ENCODE results near the gene NCOA6.

Gene NCOA6

DNA sequence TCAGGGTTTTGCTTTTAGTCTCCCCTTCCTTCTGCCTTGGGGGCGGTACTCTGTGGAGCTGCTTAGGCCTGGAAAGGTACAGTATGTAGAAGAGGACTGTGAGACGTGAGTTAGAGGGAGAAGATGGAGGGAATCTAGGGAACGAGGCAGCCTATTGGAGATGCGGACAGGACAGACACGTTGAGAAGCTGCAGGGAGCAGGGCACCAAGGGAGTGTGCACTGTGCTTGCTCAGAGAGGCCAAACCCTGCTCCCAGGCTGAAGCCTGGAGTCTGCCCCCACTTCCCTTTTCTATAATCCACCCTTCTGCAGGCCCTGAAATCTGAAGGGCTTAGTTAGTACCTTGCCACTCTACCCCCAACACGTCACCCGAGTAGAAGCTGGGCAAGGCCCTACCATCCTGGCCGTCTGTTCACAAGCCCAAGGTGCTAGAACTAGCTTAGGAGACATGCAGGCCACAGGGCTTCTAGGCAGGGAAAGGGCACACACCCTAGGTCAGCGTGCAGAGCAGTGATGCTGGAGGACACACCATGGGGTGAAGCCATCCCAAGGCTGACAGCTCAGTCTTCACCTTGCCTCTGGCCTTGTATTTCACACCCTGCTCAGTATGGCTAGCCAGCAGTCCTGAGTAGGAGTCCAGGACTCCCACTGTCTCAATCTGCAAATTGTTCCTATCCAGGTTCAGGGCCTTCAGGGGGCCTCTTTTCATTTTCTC is 114.4 kb downstream of the NCOA6 start:
- H3K27ac ChIP-seq (ENCODE audit: low read depth, low read length, severe bottlenecking): no peak overlapping the region
- peaks cover 33% of the 10 kb centered on the region for H3K4me1 ChIP-seq (ENCODE audit: control insufficient read depth, insufficient read depth, low read length, poor library complexity, severe bottlenecking)
- 88 to 90% methylated on average over 8 to 9 of the region's 9 CpGs for WGBS, 2 experiments (ENCODE audit: insufficient coverage in 2 of 2)
- no peak overlapping the region for H3K4me3 ChIP-seq (ENCODE audit: extremely low read depth, insufficient read depth, low read length, poor library complexity, severe bottlenecking)
- peaks cover 44% of the 10 kb centered on the region for H3K36me3 ChIP-seq (ENCODE audit: control insufficient read depth, insufficient read depth, low read length)
- no peaks in the 10 kb centered on the region for H3K9me3 ChIP-seq (ENCODE audit: control insufficient read depth, low read length)

DNA sequence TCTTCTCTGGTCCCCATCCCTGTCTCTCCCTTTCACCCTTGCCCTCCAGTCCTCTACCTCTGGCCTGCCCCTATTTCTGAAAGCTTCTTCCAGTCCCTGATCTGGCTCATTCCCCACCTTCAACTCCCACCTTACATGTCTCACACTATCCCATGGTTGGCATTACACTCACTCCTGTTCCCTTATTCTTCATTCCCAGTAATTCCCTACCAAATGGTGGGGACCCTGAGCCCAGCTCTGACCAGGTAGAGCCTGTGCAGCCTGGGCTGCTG is 114.9 kb downstream of the NCOA6 start:
- Histone ChIP-seq H3K9me3 (ENCODE audit: control insufficient read depth, low read length) (no peaks in the 10 kb centered on the region), H3K4me3 (ENCODE audit: extremely low read depth, insufficient read depth, low read length, poor library complexity, severe bottlenecking) (peak overlapping the region; percentile 53), H3K27ac (ENCODE audit: low read depth, low read length, severe bottlenecking) (no peak overlapping the region)

DNA sequence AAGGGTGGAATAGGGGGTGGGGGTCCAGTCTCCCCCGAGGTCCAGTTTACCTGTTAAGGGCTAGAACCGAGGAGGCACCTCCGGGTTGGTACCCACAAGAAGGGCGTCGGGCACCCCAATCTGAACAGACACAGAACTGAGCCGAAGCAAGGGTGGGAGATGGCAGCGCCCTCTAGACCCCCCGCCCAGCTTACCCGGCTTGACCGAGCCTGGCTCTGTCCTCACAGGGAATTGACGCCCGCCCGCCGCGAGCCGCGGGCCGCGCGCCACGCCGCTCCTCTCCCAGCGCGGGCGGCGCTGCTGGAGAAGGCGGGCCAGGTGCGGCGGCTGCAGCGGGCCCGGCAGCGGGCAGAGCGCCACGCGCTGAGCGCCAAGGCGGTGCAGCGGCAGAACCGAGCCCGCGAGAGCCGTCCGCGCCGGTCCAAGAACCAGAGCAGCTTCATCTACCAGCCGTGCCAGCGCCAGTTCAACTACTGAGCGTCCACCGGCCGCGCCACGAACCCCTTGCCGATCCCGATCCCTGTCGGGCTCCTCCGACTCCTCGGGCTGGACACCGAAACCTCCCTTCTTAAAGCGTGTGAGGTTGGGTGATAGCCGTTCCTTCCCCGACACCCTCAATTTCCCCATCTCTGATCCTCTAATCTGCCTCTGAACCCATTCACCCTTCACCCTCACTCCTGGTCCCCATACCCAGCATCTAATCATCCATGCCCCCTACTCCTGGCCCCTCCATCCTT is 115.5 kb downstream of the NCOA6 start:
- peaks cover 38% of the 10 kb centered on the region for H3K36me3 ChIP-seq (ENCODE audit: control insufficient read depth, insufficient read depth, low read length)
- no peaks in the 10 kb centered on the region for H3K9me3 ChIP-seq (ENCODE audit: control insufficient read depth, low read length)
- 5 to 6% methylated on average over 35 to 57 of the region's 61 CpGs for WGBS, 2 experiments (ENCODE audit: insufficient coverage in 2 of 2)
- H3K27ac ChIP-seq (ENCODE audit: low read depth, low read length, severe bottlenecking): peak overlapping the region; percentile 79
- H3K4me3 ChIP-seq (ENCODE audit: extremely low read depth, insufficient read depth, low read length, poor library complexity, severe bottlenecking): peak overlapping the region; percentile 53
- H3K4me1 ChIP-seq (ENCODE audit: control insufficient read depth, insufficient read depth, low read length, poor library complexity, severe bottlenecking): peaks cover 44% of the 10 kb centered on the region

More for the DNA sequence above, 114.9 kb downstream of the NCOA6 start:
- peaks cover 39% of the 10 kb centered on the region for H3K4me1 ChIP-seq (ENCODE audit: control insufficient read depth, insufficient read depth, low read length, poor library complexity, severe bottlenecking)
- H3K36me3 ChIP-seq (ENCODE audit: control insufficient read depth, insufficient read depth, low read length): peaks cover 43% of the 10 kb centered on the region

DNA sequence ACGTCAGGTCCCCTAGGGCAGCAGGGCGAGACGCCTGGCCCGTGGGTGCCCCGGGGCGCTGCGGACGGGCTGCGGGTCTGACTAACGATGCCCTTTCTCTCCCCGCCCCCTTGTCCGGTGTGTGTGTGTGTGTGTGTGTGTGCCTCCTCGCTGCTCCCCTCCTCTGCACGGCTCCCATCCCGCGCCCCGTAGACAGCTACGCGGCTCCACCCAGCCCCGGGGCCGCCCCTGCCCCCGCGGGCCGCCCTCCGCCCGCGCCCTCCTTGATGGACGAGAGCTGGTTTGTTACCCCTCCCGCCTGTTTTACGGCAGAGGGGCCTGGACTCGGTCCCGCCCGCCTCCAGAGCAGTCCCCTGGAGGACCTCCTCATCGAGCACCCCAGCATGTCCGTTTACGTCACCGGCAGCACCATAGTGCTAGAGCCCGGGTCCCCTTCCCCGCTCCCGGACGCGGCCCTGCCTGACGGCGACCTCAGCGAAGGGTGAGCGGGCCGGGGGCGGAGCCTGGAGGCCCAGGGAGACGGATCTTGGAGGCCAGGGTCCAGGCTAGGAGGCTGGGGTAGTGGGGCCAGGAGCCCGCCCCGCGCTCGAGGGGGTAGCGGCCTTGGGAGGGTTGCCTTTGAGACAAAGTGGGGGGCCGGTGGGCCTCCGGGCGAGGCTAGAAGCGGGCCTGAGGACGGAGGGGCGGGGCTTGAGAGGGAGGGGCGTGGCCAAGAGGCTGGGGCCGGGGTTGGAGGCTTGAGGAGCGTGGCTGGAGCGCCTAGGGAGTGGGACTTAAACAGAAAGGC is 116.2 kb downstream of the NCOA6 start:
- Histone ChIP-seq H3K36me3 (ENCODE audit: control insufficient read depth, insufficient read depth, low read length) (peaks cover 32% of the 10 kb centered on the region), H3K9me3 (ENCODE audit: control insufficient read depth, low read length) (no peaks in the 10 kb centered on the region), H3K27ac (ENCODE audit: low read depth, low read length, severe bottlenecking) (peak overlapping the region; percentile 79), H3K4me1 (ENCODE audit: control insufficient read depth, insufficient read depth, low read length, poor library complexity, severe bottlenecking) (peaks cover 44% of the 10 kb centered on the region), H3K4me3 (ENCODE audit: extremely low read depth, insufficient read depth, low read length, poor library complexity, severe bottlenecking) (peak overlapping the region; percentile 53)
- 2 to 8% methylated on average over 44 to 49 of the region's 64 CpGs for WGBS, 2 experiments (ENCODE audit: insufficient coverage in 2 of 2)

DNA sequence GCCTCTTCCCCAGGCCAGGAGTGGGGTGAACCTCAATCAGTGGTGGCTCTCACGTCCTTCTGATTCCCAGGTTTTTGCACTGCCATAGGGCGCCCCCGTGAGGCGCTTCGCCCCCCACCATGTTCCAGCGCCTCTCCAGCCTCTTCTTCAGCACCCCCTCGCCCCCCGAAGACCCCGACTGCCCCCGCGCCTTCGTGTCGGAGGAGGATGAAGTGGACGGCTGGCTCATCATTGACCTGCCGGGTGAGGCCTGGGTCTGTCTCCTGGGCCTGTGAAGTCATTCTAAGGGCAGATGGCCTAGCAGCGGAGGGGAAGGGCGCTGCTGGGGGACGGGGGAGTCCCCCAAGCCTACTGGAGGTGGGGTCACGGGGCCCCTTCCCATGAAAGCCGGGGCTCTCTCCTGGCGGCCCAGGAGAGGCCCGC is 116.8 kb downstream of the NCOA6 start:
- Histone ChIP-seq H3K9me3 (ENCODE audit: control insufficient read depth, low read length) (no peaks in the 10 kb centered on the region), H3K4me3 (ENCODE audit: extremely low read depth, insufficient read depth, low read length, poor library complexity, severe bottlenecking) (peak overlapping the region; percentile 53), H3K27ac (ENCODE audit: low read depth, low read length, severe bottlenecking) (peak overlapping the region; percentile 79), H3K4me1 (ENCODE audit: control insufficient read depth, insufficient read depth, low read length, poor library complexity, severe bottlenecking) (peaks cover 38% of the 10 kb centered on the region), H3K36me3 (ENCODE audit: control insufficient read depth, insufficient read depth, low read length) (peaks cover 30% of the 10 kb centered on the region)
- 15% methylated on average over 7 to 11 of the region's 22 CpGs for WGBS, 2 experiments (ENCODE audit: insufficient coverage in 2 of 2)

DNA sequence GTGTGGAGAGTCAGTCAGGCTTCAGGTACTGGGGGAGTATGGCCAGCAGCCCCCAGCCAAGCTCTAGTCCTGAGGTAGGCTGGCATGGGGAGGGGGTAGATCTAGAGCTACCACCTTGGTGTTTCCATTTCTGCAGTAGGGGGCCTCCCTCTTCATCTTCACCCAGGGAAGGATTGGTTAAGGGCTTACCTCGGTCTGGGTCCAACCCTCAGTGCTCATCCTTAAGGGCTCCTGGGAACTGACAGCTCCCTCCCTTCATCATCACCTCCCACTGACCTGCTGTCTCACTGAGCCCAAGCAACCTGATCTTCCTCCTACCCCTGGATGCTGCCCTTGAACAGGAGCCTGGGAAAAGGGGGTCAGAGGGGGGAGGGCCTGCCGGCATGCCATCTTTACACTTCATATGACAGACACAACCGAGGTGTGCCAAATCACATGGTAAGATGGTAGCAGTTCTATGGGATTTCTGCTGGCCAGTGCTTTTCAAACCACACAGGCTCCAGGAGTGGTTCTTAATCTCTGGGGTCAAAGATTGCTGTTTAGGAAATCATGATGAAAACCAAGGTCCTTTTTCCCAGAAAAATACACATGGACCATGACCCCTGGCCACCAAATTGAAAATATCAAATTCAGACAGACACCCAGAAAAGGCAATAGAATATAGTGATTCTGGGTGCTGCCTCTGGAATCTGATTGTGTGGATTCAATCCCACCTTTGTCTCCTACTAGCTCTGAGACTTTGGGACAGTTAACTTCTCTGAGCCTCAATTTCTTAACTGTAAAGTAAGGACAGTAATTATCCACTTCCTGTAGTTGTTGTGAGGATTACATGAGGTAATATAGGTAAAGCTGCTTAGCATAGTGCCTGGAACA is 118.3 kb downstream of the NCOA6 start:
- H3K9me3 ChIP-seq (ENCODE audit: control insufficient read depth, low read length): no peaks in the 10 kb centered on the region
- WGBS, 2 experiments (ENCODE audit: insufficient coverage in 2 of 2): 78 to 83% methylated on average over 1 to 2 of the region's 3 CpGs

DNA sequence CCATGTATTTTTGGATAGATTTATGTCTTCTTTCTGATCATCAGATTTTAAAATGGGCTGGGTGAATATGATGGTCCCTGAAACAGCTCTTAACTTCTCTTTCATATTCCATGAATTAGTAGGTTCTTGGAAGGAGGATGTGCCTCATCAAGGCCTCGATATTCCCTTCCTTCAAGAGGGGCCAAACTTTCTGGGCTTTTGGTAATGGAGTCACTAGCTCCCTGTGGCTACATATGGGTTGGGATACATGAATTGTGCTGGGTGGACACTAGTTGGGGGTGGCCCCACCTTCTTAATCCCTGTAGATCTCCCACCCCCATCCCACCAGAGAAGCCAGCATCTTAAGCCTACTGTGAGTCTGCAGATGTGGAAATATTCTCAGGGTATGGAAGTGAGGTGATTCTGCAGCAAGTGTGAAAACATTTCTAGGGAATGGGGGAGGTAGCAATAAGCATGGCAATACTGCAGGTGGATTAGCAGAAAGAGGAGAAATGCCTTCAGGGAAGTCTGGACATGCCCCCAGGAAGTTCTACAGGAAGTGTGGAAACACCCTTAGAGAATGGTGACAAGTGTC is 119.1 kb downstream of the NCOA6 start:
- H3K9me3 ChIP-seq (ENCODE audit: control insufficient read depth, low read length): no peaks in the 10 kb centered on the region

More for the DNA sequence above, 118.3 kb downstream of the NCOA6 start:
- Histone ChIP-seq H3K4me1 (ENCODE audit: control insufficient read depth, insufficient read depth, low read length, poor library complexity, severe bottlenecking) (peaks cover 27% of the 10 kb centered on the region), H3K36me3 (ENCODE audit: control insufficient read depth, insufficient read depth, low read length) (peaks cover 18% of the 10 kb centered on the region), H3K27ac (ENCODE audit: low read depth, low read length, severe bottlenecking) (no peak overlapping the region), H3K4me3 (ENCODE audit: extremely low read depth, insufficient read depth, low read length, poor library complexity, severe bottlenecking) (no peak overlapping the region)

DNA sequence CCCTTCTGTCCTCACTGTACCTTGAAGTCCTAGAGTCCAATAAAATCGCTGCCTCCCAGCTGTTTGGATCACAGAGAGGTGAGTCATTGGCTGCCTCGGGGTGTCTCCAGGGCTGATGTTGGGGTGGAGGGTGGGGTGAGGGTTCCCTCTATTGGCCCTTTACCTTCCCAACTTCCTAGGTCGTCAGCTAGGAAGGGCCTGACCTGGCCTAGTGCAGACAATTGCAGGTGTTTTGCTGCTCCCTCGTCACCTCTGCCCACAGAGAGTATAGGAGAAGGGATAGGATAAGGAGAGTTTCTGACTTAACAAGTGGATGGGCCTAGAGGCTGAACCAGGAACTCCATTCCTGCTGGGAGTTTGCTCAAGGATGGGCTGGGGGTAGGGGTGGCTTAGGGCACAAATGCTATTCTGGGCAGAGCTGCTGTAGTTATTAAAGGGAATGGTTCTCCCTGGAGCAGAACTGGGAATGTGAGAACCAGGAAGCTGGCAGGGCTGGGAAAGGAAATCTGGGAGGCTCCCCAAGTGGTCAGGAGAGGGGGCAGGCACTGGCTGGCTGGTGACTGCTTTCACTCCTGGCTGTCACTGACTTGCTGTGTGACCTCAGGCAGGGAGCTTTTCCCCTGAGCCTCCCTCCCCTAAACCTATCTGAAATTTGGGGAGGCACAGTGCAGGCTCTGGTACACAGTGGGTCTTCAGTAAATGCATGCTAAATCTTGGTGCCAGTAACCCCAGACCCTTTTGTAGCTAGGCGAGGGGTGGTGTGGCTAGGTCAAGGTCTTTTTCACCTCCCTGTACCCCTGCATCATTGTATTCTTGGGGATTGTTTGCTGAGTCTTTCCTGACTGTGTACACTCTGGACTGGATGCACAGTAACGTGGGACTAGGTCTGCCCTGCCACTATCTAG is 119.8 kb downstream of the NCOA6 start:
- H3K27ac ChIP-seq (ENCODE audit: low read depth, low read length, severe bottlenecking): peak overlapping the region; percentile 100
- peaks cover 3% of the 10 kb centered on the region for H3K36me3 ChIP-seq (ENCODE audit: control insufficient read depth, insufficient read depth, low read length)
- no peaks in the 10 kb centered on the region for H3K9me3 ChIP-seq (ENCODE audit: control insufficient read depth, low read length)
- peak overlapping the region; percentile 69 for H3K4me3 ChIP-seq (ENCODE audit: extremely low read depth, insufficient read depth, low read length, poor library complexity, severe bottlenecking)
- WGBS, 2 experiments (ENCODE audit: insufficient coverage in 2 of 2): 83 to 94% methylated on average over 2 to 3 of the region's 6 CpGs
- peaks cover 27% of the 10 kb centered on the region for H3K4me1 ChIP-seq (ENCODE audit: control insufficient read depth, insufficient read depth, low read length, poor library complexity, severe bottlenecking)

More for the DNA sequence above, 119.1 kb downstream of the NCOA6 start:
- H3K4me3 ChIP-seq (ENCODE audit: extremely low read depth, insufficient read depth, low read length, poor library complexity, severe bottlenecking): no peak overlapping the region
- peaks cover 11% of the 10 kb centered on the region for H3K36me3 ChIP-seq (ENCODE audit: control insufficient read depth, insufficient read depth, low read length)
- 67% methylated on average over 1 of the region's 1 CpG; no CpG with 5 or more reads in 1 of the 2 experiments for WGBS, 2 experiments (ENCODE audit: insufficient coverage in 2 of 2)
- H3K4me1 ChIP-seq (ENCODE audit: control insufficient read depth, insufficient read depth, low read length, poor library complexity, severe bottlenecking): peaks cover 27% of the 10 kb centered on the region
- H3K27ac ChIP-seq (ENCODE audit: low read depth, low read length, severe bottlenecking): no peak overlapping the region

DNA sequence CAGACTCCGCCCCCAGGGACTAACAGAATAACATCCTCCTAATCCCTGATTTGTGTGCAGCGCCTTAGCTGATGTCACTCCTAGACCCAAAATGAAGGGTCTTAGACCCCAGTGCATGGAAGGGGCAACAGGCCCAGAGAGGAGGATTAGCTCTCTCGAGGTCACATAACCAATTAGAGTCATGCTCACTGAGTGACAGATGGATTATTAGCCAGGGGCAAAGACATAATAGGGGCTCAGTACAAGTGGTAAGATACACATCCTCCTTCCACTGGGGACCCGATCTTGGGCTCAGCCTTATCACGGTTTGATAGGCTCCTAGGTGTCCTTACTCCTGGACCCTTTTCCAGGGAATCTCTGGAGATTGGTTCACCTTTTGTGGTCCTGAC is 120.4 kb downstream of the NCOA6 start:
- Histone ChIP-seq H3K27ac (ENCODE audit: low read depth, low read length, severe bottlenecking) (peak overlapping the region; percentile 100), H3K36me3 (ENCODE audit: control insufficient read depth, insufficient read depth, low read length) (no peaks in the 10 kb centered on the region), H3K9me3 (ENCODE audit: control insufficient read depth, low read length) (no peaks in the 10 kb centered on the region), H3K4me1 (ENCODE audit: control insufficient read depth, insufficient read depth, low read length, poor library complexity, severe bottlenecking) (peaks cover 23% of the 10 kb centered on the region), H3K4me3 (ENCODE audit: extremely low read depth, insufficient read depth, low read length, poor library complexity, severe bottlenecking) (peak overlapping the region; percentile 69)
- 66 to 80% methylated on average over 3 to 4 of the region's 5 CpGs for WGBS, 2 experiments (ENCODE audit: insufficient coverage in 2 of 2)

Data from mesodermal cell (in vitro differentiated cells).